ENCODE measurements around the gene DOCK10. TPM values are rescaled to one million over a fixed set of nuclear protein-coding genes. Genes with fewer than 3 reads are reported as not detected.

Gene DOCK10
- total RNA-seq, 4 donors from 2014 or later, result 8.1 to 35.4 (median 17.2) TPM

- H3K9me3 ChIP-seq, result no peaks in the 10 kb centered on the region
- WGBS, result 84% methylated on average over 3 of the region's 3 CpGs
- no peaks in the 10 kb centered on the region for H3K27me3 ChIP-seq
- peaks cover 12% of the 10 kb centered on the region for H3K4me1 ChIP-seq
- no peaks in the 10 kb centered on the region for H3K36me3 ChIP-seq
- H3K4me3 ChIP-seq, result no peak overlapping the region
- TF ChIP-seq POLR2AphosphoS5 (IDR thresholded peaks at IDR 0.05), result no peak
- no peak for TF ChIP-seq CTCF (IDR thresholded peaks at IDR 0.05)
- TF ChIP-seq EP300 (IDR thresholded peaks at IDR 0.05), result no peak
- no peak for TF ChIP-seq POLR2A (IDR thresholded peaks at IDR 0.05)
- H3K27ac ChIP-seq, result no peak overlapping the region
- no peak for DNase-seq (ENCODE audit: low spot score in 2 of 2)
Measured at GRCh38 chr2:224999754-225000153, 42.5 kb downstream of the DOCK10 start.

DNA sequence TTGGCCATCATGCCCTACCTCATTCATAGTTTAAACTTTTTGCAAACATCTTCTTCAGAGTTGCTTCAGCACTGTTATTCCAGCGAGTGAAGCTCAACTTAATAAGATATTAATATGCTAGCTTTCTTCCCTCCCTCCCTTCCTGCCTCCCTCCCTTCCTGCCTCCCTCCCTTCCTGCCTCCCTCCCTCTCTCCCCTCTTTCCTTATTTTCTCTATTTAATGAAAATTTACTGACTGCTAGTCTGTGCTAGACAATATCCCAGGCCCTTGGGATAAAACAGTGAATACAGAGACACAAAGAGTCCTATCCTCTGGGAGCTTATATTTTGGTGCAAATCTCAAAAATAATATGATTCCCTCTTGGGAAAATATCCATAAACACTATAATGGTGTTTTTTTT lies 42.9 kb downstream of the DOCK10 start:
- Histone ChIP-seq H3K4me3 (no peak overlapping the region), H3K27ac (no peak overlapping the region), H3K36me3 (no peaks in the 10 kb centered on the region), H3K27me3 (no peaks in the 10 kb centered on the region), H3K9me3 (no peaks in the 10 kb centered on the region), H3K4me1 (peaks cover 12% of the 10 kb centered on the region)
- 80% methylated on average over 1 of the region's 1 CpG for WGBS
- DNase-seq (ENCODE audit: low spot score in 2 of 2), result no peak
- TF ChIP-seq POLR2AphosphoS5 (IDR thresholded peaks at IDR 0.05), result no peak
- TF ChIP-seq EP300 (IDR thresholded peaks at IDR 0.05), result no peak
- no peak for TF ChIP-seq POLR2A (IDR thresholded peaks at IDR 0.05)
- no peak for TF ChIP-seq CTCF (IDR thresholded peaks at IDR 0.05)

GRCh38 chr2:224997802-224998201 lies 44.5 kb downstream of the DOCK10 start:
- Histone ChIP-seq H3K9me3 (no peaks in the 10 kb centered on the region), H3K27ac (no peak overlapping the region), H3K27me3 (no peaks in the 10 kb centered on the region), H3K36me3 (no peaks in the 10 kb centered on the region), H3K4me3 (no peak overlapping the region), H3K4me1 (peaks cover 12% of the 10 kb centered on the region)
- TF ChIP-seq POLR2A (IDR thresholded peaks at IDR 0.05) (no peak), POLR2AphosphoS5 (IDR thresholded peaks at IDR 0.05) (no peak), CTCF (IDR thresholded peaks at IDR 0.05) (no peak), EP300 (IDR thresholded peaks at IDR 0.05) (no peak)
- no peak for DNase-seq (ENCODE audit: low spot score in 2 of 2)
- WGBS, result 56% methylated on average over 8 of the region's 8 CpGs

DNA sequence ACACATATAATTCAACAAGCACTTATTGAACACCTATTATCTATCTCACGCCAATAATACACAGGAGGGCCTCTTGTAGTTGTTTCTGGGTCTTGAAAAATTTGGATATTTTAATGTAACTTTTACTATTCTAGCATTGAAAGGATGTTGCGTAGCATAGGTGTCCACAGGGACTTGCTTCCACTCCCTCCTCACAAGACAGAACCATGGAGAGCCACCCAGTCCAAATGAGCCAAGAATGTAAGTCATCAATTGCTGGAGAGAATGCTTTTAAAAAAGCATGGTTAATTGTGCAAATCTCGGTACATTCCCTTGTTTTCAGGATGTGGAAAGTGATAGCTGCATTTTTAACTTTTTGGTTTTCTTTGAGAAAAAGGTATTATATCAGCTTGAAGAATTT lies 46.8 kb downstream of the DOCK10 start:
- DNase-seq (ENCODE audit: low spot score in 2 of 2), result no peak
- H3K27ac ChIP-seq, result no peak overlapping the region
- no peak for TF ChIP-seq POLR2A (IDR thresholded peaks at IDR 0.05)
- TF ChIP-seq CTCF (IDR thresholded peaks at IDR 0.05), result no peak
- no peak for TF ChIP-seq EP300 (IDR thresholded peaks at IDR 0.05)
- no peak for TF ChIP-seq POLR2AphosphoS5 (IDR thresholded peaks at IDR 0.05)
- 91% methylated on average over 3 of the region's 3 CpGs for WGBS
- no peaks in the 10 kb centered on the region for H3K9me3 ChIP-seq
- H3K4me3 ChIP-seq, result no peak overlapping the region
- H3K36me3 ChIP-seq, result no peaks in the 10 kb centered on the region
- H3K4me1 ChIP-seq, result peaks cover 13% of the 10 kb centered on the region
- H3K27me3 ChIP-seq, result no peaks in the 10 kb centered on the region

DNA sequence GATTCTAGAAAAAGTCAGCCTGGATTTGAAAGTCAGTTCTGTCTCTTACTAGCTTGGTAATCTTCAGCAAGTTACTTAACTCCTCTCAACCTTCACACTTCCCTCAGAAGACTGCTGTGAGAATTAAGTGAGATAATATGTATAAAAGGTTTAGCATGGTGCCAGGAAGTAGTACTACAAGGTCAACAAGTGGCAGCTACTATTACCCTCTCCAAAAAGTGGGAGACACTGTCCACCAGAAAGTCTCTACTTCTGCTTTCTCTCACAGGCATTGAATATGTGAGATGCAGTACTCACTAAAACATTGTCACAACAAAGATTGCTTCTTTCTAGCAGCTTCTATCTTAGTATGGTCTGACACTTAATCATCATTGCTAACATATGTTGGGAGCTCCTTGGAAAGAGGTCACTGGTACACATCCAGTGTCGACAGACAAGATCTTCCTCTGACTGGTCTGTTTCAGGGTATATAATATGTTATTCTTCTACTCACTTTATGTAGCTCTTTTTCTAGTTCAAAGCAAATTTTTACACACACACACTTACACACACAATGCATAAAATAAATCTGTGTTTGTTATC lies 47.9 kb downstream of the DOCK10 start:
- Histone ChIP-seq H3K9me3 (no peaks in the 10 kb centered on the region), H3K4me3 (no peak overlapping the region), H3K4me1 (peaks cover 10% of the 10 kb centered on the region), H3K27me3 (no peaks in the 10 kb centered on the region), H3K36me3 (no peaks in the 10 kb centered on the region), H3K27ac (no peak overlapping the region)
- no peak for TF ChIP-seq CTCF (IDR thresholded peaks at IDR 0.05)
- no peak for TF ChIP-seq POLR2AphosphoS5 (IDR thresholded peaks at IDR 0.05)
- 88% methylated on average over 1 of the region's 1 CpG for WGBS
- no peak for DNase-seq (ENCODE audit: low spot score in 2 of 2)

All from suprapubic skin (tissue), 4 donors.